Measurements from ENCODE around the gene ARVCF.
A peak's percentile ranks its signal among the peaks of the same experiment; 100 is the strongest.

Gene ARVCF

GRCh38 chr22:19997561-19998231, 18.9 kb downstream of the ARVCF start:
- no peak for DNase-seq

- no peak for DNase-seq
Observed at GRCh38 chr22:19996694-19997384, 19.8 kb downstream of the ARVCF start.

- DNase-seq: no peak
Observed at GRCh38 chr22:19995611-19996339, 20.8 kb downstream of the ARVCF start.

GRCh38 chr22:19994851-19995610, 21.6 kb downstream of the ARVCF start:
- DNase-seq: no peak

- no peak for DNase-seq
Observed at GRCh38 chr22:19993926-19994325, 22.7 kb downstream of the ARVCF start.

- no peak for DNase-seq
Observed at GRCh38 chr22:19992921-19993355, 23.7 kb downstream of the ARVCF start.

- DNase-seq: no peak
Observed at GRCh38 chr22:19992481-19992911, 24.1 kb downstream of the ARVCF start.

GRCh38 chr22:19991645-19992451, 24.8 kb downstream of the ARVCF start:
- DNase-seq: no peak

GRCh38 chr22:19991395-19991644, 25.3 kb downstream of the ARVCF start:
- DNase-seq: no peak

GRCh38 chr22:19990609-19991394, 25.8 kb downstream of the ARVCF start:
- DNase-seq: no peak

- no peak for DNase-seq
Observed at GRCh38 chr22:19990188-19990587, 26.4 kb downstream of the ARVCF start.

GRCh38 chr22:19989725-19990067, 26.9 kb downstream of the ARVCF start:
- DNase-seq: no peak

- no peak for DNase-seq
Observed at GRCh38 chr22:19988965-19989724, 27.5 kb downstream of the ARVCF start.

- no peak for DNase-seq
Observed at GRCh38 chr22:19988331-19988808, 28.3 kb downstream of the ARVCF start.

- DNase-seq: no peak
Observed at GRCh38 chr22:19987394-19988306, 29.0 kb downstream of the ARVCF start.

GRCh38 chr22:19986410-19987341, 29.9 kb downstream of the ARVCF start:
- DNase-seq: peak in 1 of 2 experiments; percentile 74

- no peak for DNase-seq
Observed at GRCh38 chr22:19986011-19986409, 30.6 kb downstream of the ARVCF start.
